Left ventricle myocardium inferior (tissue), 1 donor: ENCODE data around the gene EDN3. TPM values are rescaled to one million over a fixed set of nuclear protein-coding genes. Genes with fewer than 3 reads are reported as not detected.

Experiments used
- DNase-seq: peaks from one replicate; pipeline ENCODE4 v3.0.0-alpha.2; 2020
- H3K27ac ChIP-seq: fragments of 200-600 bp; replicated peaks from 2 replicates; pipeline ENCODE4 v1.8.0; 2021
- H3K27me3 ChIP-seq: fragments of 200-600 bp; 2 replicates; pipeline ENCODE4 v1.8.0; 2021; ENCODE audit warnings: low read depth
- H3K36me3 ChIP-seq: fragments of 200-600 bp; 2 replicates; pipeline ENCODE4 v1.8.0; 2021
- H3K4me1 ChIP-seq: fragments of 200-600 bp; 2 replicates; pipeline ENCODE4 v1.8.0; 2021
- H3K4me3 ChIP-seq: fragments of 200-600 bp; 2 replicates; pipeline ENCODE4 v1.8.0; 2021; ENCODE audit warnings: mild to moderate bottlenecking, moderate library complexity
- H3K9me3 ChIP-seq: fragments of 200-600 bp; replicated peaks from 2 replicates; pipeline ENCODE4 v1.8.0; 2021
- CTCF ChIP-seq: fragments of 200-600 bp; IDR thresholded peaks from 2 replicates; pipeline ENCODE4 v1.8.0; 2021; ENCODE audit warnings: antibody characterized with exemption, mild to moderate bottlenecking, borderline replicate concordance
- intact Hi-C: fragments of 100-400 bp; cut with micrococcal nuclease; formaldehyde crosslinking; loops from one replicate; pipeline ENCODE4 v1.11.0; 2022
- total RNA-seq: library from RNA; stranded (reverse); fragmentation: NEBNext Ultra II Directional; extraction: Animal tissue kit (Norgen Biotek cat#: 25700); gene quantifications from one replicate; pipeline ENCODE4 v1.2.1, GENCODE V29; 2021
- donor health status: DM: no; HTN: yes; CAD: no; lungs with severe emphysema.

The EDN3 gene
- total RNA-seq, 1 donor from 2014 or later = not detected

GRCh38 chr20:59360934-59361333 lies 60.5 kb downstream of the EDN3 start:
- DNase-seq = no peak
- TF ChIP-seq CTCF = no peak
- H3K27ac ChIP-seq = no peak overlapping the region
- H3K36me3 ChIP-seq = no peaks in the 10 kb centered on the region
- intact Hi-C loops = no loop called here
- no peaks in the 10 kb centered on the region for H3K4me1 ChIP-seq
- H3K9me3 ChIP-seq = no peaks in the 10 kb centered on the region
- peaks cover 84% of the 10 kb centered on the region for H3K27me3 ChIP-seq
- no peak overlapping the region for H3K4me3 ChIP-seq

- Histone ChIP-seq H3K27ac (no peak overlapping the region), H3K4me3 (no peak overlapping the region), H3K36me3 (no peaks in the 10 kb centered on the region), H3K4me1 (no peaks in the 10 kb centered on the region), H3K27me3 (peaks cover 81% of the 10 kb centered on the region), H3K9me3 (no peaks in the 10 kb centered on the region)
- no peak for TF ChIP-seq CTCF
- DNase-seq = no peak
- intact Hi-C loops = no loop called here
Observed at GRCh38 chr20:59361411-59361810, 61.0 kb downstream of the EDN3 start.

- no peak for TF ChIP-seq CTCF
- intact Hi-C loops = no loop called here
- DNase-seq = no peak
- no peaks in the 10 kb centered on the region for H3K36me3 ChIP-seq
- no peaks in the 10 kb centered on the region for H3K4me1 ChIP-seq
- H3K27me3 ChIP-seq = peaks cover 69% of the 10 kb centered on the region
- H3K27ac ChIP-seq = no peak overlapping the region
- no peaks in the 10 kb centered on the region for H3K9me3 ChIP-seq
- no peak overlapping the region for H3K4me3 ChIP-seq
Observed at GRCh38 chr20:59363101-59363500, 62.7 kb downstream of the EDN3 start.

- Histone ChIP-seq H3K27ac (no peak overlapping the region), H3K4me1 (no peaks in the 10 kb centered on the region), H3K9me3 (no peaks in the 10 kb centered on the region), H3K36me3 (no peaks in the 10 kb centered on the region), H3K27me3 (peaks cover 69% of the 10 kb centered on the region), H3K4me3 (no peak overlapping the region)
- no peak for DNase-seq
- TF ChIP-seq CTCF = no peak
- intact Hi-C loops = no loop called here
Observed at GRCh38 chr20:59364611-59365010, 64.2 kb downstream of the EDN3 start.

GRCh38 chr20:59365611-59366285 lies 65.3 kb downstream of the EDN3 start:
- H3K27ac ChIP-seq = no peak overlapping the region
- intact Hi-C loops = no loop called here
- H3K36me3 ChIP-seq = no peaks in the 10 kb centered on the region
- no peak for TF ChIP-seq CTCF
- DNase-seq = no peak
- H3K9me3 ChIP-seq = no peaks in the 10 kb centered on the region
- peaks cover 66% of the 10 kb centered on the region for H3K27me3 ChIP-seq
- H3K4me1 ChIP-seq = no peaks in the 10 kb centered on the region
- no peak overlapping the region for H3K4me3 ChIP-seq

- peaks cover 61% of the 10 kb centered on the region for H3K27me3 ChIP-seq
- no peak for DNase-seq
- H3K27ac ChIP-seq = no peak overlapping the region
- no peak for TF ChIP-seq CTCF
- intact Hi-C loops = no loop called here
- no peak overlapping the region for H3K4me3 ChIP-seq
- no peaks in the 10 kb centered on the region for H3K9me3 ChIP-seq
- no peaks in the 10 kb centered on the region for H3K36me3 ChIP-seq
- H3K4me1 ChIP-seq = no peaks in the 10 kb centered on the region
Observed at GRCh38 chr20:59371431-59371830, 71.0 kb downstream of the EDN3 start.
